ENCODE data around the gene TMEM235.

- TF ChIP-seq TAF1 (IDR thresholded peaks at IDR 0.05; ENCODE audit: borderline replicate concordance, insufficient read depth, low read length) (no peak), POLR2AphosphoS5 (IDR thresholded peaks at IDR 0.05; ENCODE audit: low read depth, low read length) (no peak), SIN3A (IDR thresholded peaks at IDR 0.05; ENCODE audit: borderline replicate concordance, insufficient read depth, low read length) (no peak)
Observed at GRCh38 chr17:78240012-78240655, 8.7 kb downstream of the TMEM235 start.
